Lower leg skin (tissue), 4 donors: ENCODE data around the gene ABHD17C. TPM values are rescaled to one million over a fixed set of nuclear protein-coding genes. Genes with fewer than 3 reads are reported as not detected.

ENCODE experiments used
- DNase-seq, 2 donors: peaks; one replicate each; pipeline ENCODE4 v3.0.0-alpha.2; 2019; ENCODE audit warnings: low spot score in 2 of 2
- H3K4me3 ChIP-seq: fragments of 200-600 bp; sonication (generic); 2 replicates; pipeline ENCODE4 v1.5.1; 2017; ENCODE audit warnings: mild to moderate bottlenecking, low read depth; ENCODE audit not compliant: poor library complexity, severe bottlenecking
- POLR2A ChIP-seq, 2 donors: fragments of 450-650 bp; IDR thresholded peaks; one replicate each; pipeline ENCODE4 v1.6.1; 2016 to 2017; ENCODE audit warnings: antibody characterized with exemption in 2 of 2, mild to moderate bottlenecking in 1 of 2, moderate library complexity in 1 of 2
- WGBS, 2 donors: methylation state at CpG; one replicate each; pipeline ENCODE4 v1.1.5; 2018; 5-methylcytosine and 5-hydroxymethylcytosine counted together
- intact Hi-C: fragments of 100-400 bp; cut with DNase I; formaldehyde crosslinking; loops from one replicate; pipeline ENCODE4 v1.15.0; 2023; ENCODE audit warnings: low total_unique reads
- total RNA-seq, 4 donors: library from RNA; depleted of rRNA; stranded (reverse); fragments of >200 nt; gene quantifications; one replicate each; pipeline ENCODE4 v1.1.0, GENCODE V29; 2016
- TF ChIP-seq, protein P1 (sequence below), 3 donors: fragments of 450-650 bp; IDR thresholded peaks; one replicate each; pipeline ENCODE4 v1.5.1; 2016; ENCODE audit warnings: antibody characterized with exemption in 3 of 3, mild to moderate bottlenecking in 3 of 3, moderate library complexity in 2 of 3

ABHD17C gene
- total RNA-seq, 4 donors from 2014 or later = 18.0 to 28.5 (median 26.2) TPM

DNA sequence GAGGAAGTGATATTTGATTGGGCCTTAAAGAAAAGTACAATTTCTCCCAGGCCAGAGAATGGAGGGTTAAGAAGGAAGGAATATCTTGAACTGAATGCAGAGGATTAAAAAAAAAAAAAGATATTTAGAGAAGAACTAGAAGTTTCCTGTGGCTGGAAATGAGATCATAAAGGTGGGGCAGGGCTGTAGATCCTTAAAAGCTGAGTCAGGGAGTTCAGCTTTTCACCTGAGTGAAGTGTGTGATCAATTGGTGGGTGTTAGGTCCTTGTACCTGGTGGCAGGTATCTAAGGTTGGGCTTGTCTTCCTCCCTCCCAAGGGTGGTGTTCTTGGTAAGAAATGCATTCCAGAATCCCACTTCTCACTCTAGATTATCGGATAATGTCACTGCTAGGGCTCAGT, 95.9 kb downstream of the ABHD17C start:
- DNase-seq = peak in 1 of 2 donors; percentile 2
- no peak for TF ChIP-seq POLR2A (IDR thresholded peaks at IDR 0.05)
- TF ChIP-seq, protein P1, sequence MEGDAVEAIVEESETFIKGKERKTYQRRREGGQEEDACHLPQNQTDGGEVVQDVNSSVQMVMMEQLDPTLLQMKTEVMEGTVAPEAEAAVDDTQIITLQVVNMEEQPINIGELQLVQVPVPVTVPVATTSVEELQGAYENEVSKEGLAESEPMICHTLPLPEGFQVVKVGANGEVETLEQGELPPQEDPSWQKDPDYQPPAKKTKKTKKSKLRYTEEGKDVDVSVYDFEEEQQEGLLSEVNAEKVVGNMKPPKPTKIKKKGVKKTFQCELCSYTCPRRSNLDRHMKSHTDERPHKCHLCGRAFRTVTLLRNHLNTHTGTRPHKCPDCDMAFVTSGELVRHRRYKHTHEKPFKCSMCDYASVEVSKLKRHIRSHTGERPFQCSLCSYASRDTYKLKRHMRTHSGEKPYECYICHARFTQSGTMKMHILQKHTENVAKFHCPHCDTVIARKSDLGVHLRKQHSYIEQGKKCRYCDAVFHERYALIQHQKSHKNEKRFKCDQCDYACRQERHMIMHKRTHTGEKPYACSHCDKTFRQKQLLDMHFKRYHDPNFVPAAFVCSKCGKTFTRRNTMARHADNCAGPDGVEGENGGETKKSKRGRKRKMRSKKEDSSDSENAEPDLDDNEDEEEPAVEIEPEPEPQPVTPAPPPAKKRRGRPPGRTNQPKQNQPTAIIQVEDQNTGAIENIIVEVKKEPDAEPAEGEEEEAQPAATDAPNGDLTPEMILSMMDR (IDR thresholded peaks at IDR 0.05) = no peak
- H3K4me3 ChIP-seq = no peak overlapping the region
- 95% methylated on average over 1 of the region's 1 CpG for WGBS, 2 donors
- intact Hi-C loops = no loop called here

DNA sequence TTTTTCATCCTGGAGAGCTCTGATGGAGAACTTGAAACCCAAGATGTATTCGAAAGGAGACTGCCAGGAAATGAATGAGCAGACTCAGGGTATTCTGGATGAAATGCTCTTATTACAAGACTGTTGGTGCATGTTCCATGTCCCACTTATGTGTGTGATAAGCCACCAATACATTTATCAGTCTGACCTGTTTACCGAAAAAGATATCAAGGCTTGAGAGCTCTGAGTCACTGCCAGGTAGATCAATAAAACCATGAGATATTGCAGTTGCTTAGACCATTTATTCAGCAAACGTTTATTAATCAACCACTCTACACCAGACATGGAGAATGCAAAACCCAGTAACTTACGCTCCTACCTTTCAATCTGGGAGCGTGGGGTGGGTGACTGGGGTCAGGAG, 101.3 kb downstream of the ABHD17C start:
- 81% methylated on average over 5 of the region's 5 CpGs for WGBS, 2 donors
- no peak overlapping the region for H3K4me3 ChIP-seq
- DNase-seq = peak in 1 of 2 donors; percentile 14
- no peak for TF ChIP-seq POLR2A (IDR thresholded peaks at IDR 0.05)
- TF ChIP-seq, protein P1 (IDR thresholded peaks at IDR 0.05) = no peak
- intact Hi-C loops = no loop called here

GRCh38 chr15:80798911-80799310, 103.8 kb downstream of the ABHD17C start:
- peak in 1 of 2 donors; percentile 14 for DNase-seq
- intact Hi-C loops = no loop called here
- no peak overlapping the region for H3K4me3 ChIP-seq
- TF ChIP-seq, protein P1 (IDR thresholded peaks at IDR 0.05) = no peak
- TF ChIP-seq POLR2A (IDR thresholded peaks at IDR 0.05) = no peak
- 93 to 97% methylated on average over 3 of the region's 3 CpGs for WGBS, 2 donors

GRCh38 chr15:80800067-80800466, 105.0 kb downstream of the ABHD17C start:
- 86 to 89% methylated on average over 5 of the region's 5 CpGs for WGBS, 2 donors
- H3K4me3 ChIP-seq = no peak overlapping the region
- intact Hi-C loops = no loop called here
- peak in 1 of 2 donors; percentile 34 for DNase-seq
- TF ChIP-seq, protein P1 (IDR thresholded peaks at IDR 0.05) = no peak
- TF ChIP-seq POLR2A (IDR thresholded peaks at IDR 0.05) = no peak

- intact Hi-C loops = no loop called here
- no peak for DNase-seq
- no peak for TF ChIP-seq POLR2A (IDR thresholded peaks at IDR 0.05)
- TF ChIP-seq, protein P1 (IDR thresholded peaks at IDR 0.05) = no peak
- 70 to 79% methylated on average over 9 to 10 of the region's 10 CpGs for WGBS, 2 donors
- H3K4me3 ChIP-seq = no peak overlapping the region
Observed at GRCh38 chr15:80801891-80802680, 107.0 kb downstream of the ABHD17C start.
